Activated CD4-positive, alpha-beta T cell treated with anti-CD3 and anti-CD28 coated beads for 24 hours (primary cell): ENCODE results near the gene C9orf50.
"Not testable (repeated sequence)": the region's sequence is repeated elsewhere in the genome, so short reads cannot be mapped to it uniquely, and the experiment has no call there.

Experiments used
- DNase-seq, 2 donors: peaks; one replicate each; pipeline ENCODE4 v3.0.0-alpha.2; 2020; ENCODE audit warnings: low read depth in 2 of 2

Gene C9orf50, protein sequence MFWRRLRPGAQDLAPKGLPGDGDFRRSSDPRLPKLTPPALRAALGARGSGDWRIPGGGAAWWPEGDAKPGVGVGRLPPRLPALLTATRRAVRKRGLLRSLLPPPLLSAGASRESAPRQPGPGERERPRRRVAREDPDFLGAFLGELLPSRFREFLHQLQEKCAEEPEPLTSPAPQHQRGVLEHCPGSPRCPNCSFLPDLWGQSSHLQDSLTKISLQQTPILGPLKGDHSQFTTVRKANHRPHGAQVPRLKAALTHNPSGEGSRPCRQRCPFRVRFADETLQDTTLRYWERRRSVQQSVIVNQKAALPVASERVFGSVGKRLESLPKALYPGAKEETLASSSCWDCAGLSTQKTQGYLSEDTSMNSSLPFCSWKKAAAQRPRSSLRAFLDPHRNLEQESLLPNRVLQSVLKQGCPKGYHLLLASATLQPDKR

DNA sequence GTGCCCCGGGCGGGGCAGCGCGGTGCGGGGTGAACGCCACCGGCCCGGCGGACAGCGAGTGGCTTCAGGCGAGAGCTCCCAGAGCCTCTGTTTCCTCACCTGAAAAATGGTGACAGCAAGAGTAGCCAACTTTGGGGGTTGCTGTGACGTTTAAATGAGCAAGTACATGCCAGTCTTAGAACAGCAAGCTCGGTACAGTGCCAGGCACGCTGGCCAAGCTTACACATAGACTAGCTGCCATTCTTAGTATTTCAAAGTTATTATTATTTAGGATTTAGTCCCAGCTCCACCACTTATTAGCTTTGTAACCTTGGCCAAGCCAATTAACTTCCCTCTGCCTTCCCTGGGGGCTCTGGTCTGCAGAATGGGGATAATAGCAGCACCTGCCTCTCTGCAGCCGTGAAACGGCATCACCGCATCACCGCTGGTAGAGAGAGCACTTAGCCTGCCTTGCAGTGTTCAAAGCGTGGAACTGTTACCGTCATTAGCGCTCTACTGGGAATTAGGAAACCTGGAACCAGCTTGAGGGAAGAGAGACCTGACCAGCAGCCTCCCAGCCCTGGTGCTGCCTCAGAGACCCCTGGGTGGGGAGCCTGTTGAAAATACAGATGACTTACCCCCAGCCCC, at the start of gene C9orf50:
C9orf50 (minus strand) TSS at position 433 of the 627 bp plus-strand sequence. CDS start 527 bp downstream, outside the sequence.
- DNase-seq: no peak

DNA sequence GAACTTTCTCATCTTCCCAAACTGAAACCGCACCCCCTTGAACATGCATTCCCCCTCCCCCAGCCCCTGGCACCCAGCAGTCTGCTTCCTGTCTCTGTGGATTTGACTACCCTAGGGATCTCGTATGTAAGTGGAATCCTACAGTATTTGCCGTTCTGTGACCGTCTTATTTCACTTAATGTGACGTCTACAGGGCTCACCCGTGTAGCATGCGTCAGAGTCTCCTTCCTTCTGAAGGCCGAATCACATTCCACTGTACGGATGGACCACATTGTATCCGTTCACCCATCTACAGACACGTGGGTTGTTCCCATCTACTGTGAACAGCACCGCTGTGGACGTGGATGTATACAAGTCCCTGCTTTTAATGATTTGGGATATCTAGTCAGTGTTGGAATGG, 49.0 kb upstream of the C9orf50 start:
- no peak for DNase-seq

DNA sequence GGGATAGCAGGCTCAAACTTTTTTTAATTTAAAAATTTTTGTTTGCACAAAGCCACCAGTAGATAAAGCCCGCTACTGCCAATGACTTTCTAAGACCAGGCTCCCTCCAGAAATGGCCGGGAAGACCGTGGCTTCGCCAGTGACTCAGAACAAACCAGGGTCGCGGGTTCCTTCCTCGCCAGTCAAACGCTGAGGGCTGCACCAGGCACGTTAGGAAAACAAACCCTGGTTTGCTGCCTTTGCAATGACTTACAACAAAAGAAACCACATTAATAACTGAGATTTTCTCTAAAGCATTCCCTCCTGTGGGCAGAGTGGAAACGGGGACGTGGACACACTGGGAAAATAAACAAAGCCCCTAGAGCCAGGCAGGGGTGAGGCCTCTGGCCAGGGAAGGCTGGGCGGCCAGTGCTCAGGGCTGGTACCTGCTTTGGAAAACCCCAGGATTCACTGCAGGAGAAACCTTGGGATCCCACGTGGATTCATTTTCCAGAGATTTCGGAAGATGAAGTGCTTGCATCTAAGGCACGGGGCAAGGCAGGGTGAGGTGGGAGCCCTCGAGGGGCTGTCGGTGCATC, 48.3 kb upstream of the C9orf50 start:
- no peak for DNase-seq

DNA sequence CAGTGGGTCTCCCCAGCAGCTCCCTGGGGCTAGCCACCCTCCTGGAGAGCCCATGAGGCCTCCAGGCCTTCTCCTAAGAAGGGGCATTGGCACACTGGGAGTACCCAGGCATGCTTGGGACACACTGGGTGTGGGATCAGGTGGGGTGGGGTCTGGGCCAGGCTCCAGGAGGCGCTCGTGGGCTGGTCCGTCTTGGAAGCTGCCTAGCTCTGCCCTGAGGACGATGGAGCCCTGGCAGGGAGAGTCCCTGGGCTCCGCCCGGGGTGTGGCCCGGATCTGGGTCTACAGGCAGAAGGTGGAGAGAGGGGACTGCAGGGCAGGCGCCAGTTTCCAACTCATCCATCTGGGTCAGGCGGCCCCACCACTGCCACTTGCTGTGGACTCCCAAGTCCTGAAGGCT, 46.9 kb upstream of the C9orf50 start:
- DNase-seq: no peak

DNA sequence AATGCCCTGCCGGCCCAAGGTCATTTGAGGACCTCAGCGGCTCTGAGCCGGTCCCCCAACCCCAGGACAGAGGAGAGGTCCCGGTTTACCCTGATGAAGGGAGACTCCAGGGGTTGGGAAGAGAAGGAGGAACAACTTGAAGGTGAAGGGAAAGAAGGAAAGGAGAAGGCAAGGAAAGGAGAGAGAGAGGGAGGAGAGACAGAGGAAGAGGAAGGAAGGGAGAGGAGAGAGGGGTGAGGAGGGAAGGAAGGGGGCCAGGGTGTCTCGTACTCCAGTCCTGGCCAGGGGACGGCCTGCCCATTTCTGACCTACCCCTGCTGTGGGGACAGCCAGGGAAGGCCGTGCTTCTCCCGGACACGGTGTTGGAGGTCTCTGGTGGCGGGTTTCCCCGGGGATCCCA, 46.5 kb upstream of the C9orf50 start:
- DNase-seq: no peak

DNA sequence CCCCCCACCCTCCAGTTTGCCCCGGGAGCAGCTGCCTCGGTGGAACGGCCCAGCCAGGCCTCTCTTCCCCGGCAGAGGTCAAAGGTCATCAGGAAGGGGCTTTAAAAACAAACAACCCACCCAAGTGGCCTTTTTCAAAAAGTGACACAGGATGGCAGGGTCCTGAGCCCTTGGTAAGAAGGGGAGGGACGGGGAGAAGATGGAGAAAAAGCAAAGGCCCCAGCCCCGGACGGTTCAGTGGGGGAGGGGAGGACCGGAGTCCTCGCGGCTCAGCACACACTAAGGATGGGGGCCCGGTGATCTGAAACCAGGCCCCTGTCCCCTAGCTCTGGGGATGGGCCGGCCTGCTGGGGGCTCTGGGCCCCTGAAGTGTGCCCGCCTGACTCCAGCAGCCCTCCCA, 45.7 kb upstream of the C9orf50 start:
- no peak for DNase-seq

DNA sequence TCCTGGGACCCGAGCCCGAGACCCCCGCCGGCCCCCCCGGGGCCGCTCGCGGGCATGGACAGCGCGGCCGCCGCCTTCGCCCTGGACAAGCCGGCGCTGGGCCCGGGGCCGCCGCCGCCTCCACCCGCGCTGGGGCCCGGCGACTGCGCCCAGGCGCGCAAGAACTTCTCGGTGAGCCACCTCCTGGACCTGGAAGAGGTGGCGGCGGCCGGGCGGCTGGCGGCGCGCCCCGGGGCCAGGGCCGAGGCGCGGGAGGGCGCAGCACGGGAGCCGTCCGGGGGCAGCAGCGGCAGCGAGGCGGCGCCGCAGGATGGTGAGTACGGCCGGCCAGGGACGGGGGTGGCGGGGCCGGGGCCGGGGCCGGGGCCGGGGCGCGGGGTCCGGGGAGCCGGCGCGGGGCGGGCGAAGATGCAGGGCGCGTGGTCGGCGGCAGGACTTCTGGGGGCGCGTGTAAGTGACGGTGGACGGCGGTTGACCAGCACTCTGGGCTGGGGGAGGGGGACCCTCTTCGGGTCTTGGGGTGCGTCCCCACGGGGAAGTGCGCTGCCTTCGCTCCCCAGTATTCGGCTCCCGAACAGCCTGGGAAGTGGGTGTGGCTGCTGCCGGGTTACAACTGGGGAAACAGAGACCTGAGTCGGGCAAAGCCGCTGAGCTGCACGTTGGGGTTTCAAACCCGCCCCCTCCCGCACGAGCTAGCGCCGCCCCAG, 45.1 kb upstream of the C9orf50 start:
- DNase-seq: no peak

DNA sequence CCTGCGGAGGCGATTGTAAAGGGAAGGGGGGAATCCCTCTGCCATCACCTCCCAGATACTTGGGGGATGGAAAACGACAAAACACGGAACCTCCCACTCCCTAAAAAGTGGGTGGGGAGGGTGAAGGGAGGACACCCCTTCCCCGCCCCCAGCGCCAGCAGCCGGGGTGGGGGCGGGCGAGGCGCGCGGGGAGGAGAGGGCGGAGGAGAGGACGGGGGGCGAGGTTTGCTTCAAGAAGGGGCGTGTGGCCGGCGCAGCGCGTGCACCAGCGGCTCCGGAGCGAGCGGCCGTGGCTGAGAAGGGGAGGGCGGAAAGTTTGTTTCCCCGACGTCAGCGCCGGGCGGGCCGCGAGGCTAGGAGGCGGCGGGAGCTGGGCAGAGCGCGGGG, 44.5 kb upstream of the C9orf50 start, which contains the start of gene PRRX2:
PRRX2 (plus strand) TSS at position 259 of the 387 bp plus-strand sequence. CDS start 221 bp downstream, outside the sequence.
- peak in 1 of 2 donors; percentile 37 for DNase-seq

DNA sequence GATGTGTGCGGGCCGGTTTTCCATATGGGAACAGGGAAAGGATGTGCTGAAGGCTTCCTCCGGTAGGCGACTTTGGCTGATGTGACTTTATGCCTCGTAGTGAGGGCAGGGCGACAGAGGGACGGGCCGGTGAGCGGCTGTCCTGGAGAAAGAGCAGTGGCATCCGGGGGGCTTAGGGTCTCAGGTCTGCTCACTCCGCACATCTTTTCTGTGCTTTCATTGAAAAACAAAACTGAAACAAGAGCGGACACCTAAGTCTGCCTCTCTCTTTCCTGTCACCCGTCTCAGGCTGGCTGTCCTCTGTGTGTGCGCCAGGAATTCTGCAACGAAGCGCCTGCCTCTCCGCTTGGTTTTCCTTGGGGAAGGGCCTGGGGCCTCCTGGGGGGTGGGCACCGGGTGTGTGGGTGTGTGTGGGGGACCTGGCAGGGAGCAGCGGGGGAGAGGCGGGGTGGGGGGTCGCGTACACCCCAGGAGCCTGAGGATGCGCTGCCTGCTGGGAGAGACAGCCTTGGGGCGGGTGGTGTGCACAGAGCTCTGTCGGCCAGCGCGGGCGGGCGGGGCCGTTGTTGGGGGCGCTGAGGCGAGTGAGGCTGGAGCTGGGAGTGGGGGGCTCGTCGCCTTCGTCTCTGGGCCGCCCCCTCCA, 44.0 kb upstream of the C9orf50 start:
- no peak for DNase-seq

DNA sequence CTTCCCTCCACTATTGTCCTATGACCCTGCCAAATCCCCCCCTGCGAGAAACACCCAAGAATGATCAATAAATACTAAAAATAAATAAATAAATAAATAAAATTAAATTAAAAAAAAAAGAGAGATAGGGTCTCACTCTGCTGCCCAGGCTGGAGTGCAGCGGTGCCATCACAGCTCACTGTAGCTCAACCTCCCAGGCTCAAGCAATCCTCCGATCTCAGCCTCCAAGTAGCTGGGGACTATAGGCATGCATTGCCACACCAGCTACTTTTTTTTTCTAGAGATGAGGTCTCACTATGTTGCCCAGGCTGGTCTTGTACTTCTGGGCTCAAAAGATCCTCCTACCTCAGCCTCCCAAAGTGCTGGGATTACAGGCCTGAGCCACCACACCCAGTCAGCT, 41.3 kb upstream of the C9orf50 start:
- DNase-seq: not testable (repeated sequence)

DNA sequence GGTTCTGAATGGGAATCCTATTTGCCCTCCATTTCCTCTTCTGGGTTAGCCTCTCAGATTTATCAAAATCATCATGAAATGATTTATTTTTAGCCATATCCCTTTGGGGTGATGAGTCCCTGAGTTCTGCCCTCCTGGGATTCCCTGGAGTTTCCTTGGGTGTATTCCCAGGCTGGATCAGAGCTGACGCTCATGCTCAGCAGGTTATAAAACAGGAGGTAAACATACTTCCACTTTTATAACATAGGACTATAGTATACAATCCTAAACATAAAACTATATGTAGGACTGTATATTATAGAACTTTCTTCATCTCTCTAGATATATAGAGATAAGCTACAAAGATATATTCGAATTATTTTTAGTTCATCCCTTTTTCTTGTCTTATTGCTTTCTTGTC, 40.1 kb upstream of the C9orf50 start:
- no peak for DNase-seq

DNA sequence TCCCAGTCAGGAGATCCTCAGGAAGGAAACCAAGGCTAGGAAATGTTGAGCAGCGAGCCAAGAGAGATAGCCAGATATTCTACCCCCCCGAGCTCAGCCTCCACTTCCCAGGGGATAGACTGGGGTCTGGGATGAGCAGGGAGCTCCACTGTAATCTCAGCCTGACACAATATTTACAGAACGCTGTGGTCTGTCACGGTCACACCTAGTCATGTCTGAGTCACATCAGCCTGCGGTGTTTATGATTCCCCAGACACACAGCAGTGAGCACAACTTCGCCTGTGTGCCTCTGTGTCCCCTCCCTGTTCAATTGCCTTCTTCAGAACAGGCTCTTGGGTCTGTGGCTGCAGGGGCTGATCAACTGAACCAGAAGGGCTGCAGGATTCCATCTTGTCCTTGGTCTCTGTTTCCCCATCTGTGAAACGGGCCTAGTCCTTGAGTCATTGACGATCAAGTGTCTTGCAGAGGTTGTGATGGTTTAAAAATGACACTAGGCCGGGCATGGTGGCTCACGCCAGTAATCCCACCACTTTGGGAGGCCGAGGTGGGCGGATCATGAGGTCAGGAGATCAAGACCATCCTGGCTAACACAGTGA, 36.0 kb upstream of the C9orf50 start:
- no peak for DNase-seq

DNA sequence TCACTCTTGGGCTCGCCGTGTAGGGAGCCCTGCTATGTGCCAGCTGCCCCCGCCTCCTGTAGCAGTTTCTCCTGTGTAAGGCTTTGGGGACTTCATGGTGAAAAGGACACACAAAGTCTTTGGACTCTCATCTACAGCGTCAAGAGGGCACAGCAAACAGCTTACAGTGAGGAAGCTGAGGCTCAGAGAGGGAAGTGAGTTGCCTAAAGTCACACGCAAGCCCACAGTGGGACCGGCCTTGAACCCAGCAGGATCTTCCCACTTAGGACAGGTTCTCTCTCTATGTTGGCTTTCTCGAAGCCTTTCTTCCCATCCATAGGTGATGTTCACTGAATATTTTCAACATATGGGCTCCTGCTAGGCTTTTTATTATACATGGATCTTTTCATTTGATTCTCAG, 34.8 kb upstream of the C9orf50 start:
- DNase-seq: no peak

DNA sequence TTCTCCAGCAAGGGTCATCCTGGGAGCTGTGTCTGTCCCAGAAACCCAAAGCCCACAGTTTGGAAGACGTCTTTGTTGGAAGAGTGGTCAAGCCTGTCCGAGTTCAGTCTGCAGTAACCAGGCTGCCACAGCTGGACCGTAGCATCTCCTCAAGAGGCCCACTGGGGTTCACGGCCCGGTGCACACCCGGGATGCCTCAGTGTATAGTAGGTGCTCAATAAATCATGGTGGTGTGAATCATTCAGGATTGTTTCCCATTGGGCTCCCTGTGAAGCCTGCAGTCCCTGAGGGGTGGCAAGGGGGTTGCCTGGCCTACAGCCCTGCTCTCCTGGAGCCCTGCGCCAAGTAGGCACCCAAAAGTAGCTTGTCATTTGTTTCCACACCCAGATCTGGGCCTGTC, 34.3 kb upstream of the C9orf50 start:
- no peak for DNase-seq

DNA sequence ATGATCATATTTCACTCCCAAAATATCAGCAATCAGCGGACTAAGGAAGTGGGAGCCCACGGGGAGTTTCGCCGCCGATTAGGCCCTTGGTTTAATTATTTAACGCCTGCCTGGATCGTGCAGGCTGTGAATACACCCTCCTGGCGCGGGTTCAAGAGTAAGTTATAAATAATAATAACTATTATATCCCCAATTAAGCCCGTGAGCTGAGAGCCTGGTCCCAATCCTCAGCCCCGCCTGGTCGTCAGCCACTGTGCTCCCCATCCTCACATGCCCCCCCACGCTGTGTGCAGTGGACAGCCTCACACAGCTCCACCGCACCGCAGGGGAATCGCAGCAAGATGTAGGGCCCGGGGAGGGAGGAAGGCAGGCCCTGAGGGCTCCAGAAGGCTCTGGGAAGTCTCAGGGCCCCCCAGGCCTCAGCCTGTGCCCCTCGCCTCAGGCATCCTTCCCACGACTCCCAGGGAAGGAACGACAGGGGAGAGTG, 33.7 kb upstream of the C9orf50 start:
- DNase-seq: no peak

DNA sequence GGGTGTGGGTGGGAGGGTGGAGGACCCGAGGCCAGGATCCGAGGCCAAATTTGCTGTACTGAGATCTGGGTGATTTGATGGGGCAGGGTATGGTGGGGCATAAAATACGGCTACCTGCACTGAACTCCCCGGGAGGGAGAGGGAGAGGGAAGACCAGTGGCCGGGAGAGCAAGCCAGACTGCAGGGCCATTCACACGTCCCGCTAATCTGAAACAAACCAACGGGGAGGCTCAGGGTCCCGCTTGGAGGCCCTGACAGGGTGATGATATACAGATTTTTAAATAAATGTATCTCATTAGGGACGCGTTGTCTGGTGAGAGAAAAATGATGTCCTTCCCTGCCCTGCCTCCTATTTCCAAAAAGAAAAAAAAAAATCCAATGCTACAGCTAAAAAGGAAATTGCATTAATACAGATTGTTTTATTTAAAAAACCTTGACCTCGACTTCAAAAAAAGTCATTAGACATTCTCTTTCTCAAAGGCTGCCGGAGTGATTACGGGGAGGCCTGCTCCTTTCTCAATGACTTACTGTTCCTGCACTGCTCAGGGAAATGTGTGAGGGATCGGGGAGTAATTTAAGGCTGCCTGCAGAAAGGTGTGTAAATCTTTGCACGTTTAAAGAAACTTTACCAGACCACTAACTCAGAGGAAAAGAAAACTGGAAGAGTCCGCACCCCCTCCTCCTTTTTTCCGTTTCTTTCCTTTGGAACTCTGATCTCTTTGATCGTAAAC, 33.1 kb upstream of the C9orf50 start:
- no peak for DNase-seq

DNA sequence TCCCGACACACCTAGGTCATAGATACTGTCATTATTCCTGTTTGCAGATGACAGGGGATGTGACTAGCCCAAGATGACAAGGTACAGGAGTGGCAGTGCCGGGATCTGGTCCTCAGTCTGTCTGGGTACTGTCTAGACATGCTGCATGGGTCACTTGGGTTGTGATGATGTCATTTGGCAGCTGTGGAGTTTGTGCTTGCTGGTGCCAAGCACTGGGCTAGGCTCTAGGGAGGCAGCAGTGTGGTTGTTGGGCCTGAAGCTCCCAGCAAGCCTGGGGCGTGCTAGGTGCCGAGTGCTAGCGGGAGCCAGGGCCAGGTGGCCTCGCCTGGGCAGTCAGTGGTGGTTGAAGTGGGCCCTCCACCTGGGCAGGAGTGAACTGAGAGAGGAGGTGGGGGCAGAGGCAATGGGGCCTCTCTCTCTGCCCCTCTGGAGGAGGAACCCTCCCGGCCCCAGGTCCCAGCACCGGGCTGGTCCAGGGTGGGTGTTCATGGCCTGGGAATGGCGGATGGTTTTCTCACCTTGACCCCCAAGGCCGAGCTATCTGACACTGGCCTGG, 29.9 kb upstream of the C9orf50 start:
- no peak for DNase-seq

DNA sequence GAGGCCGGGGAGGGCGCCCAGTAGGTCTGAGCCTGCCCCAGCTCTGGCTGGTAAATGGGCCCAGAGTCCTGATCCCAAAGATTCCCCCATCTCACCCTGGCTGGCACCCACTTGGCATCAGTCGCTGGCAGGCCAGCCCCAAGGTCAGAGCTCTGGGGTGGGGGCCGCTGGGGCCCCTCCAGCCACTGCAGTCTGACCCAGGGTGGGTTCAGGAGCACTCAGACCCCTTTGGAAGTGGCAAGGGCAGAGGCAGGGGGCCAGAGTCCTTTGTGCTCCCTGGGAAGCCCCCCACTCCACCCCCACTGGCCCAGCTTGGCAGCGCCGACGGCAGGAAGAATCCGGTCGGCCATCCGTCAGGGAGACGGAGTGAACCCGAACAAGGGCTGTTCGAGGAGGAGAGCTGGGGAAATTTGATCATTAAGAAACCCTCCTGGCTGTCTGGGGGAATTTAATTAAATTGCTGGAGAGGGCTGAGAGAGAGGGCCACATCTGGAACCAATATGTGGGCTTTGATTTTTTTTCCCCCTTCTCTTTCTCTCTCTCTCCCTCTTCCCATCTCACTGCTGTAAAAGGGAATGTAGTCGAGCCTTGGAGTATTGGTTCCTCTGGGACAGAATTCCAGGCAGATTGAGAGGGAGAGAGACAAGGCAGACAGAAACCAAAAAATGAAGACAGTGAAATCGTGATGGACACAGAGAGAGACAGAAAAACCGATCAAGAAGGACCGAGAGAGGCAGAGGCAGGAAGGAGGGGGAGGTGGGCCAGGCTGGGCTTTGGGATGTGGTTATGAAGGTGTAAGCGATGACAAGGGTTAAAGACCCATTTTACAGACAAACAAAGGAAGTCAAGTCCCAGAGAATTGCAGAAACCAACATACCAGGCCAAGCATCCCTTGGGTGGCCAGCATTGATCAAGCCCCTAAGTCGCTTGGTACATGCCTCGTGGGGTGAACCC, 29.1 kb upstream of the C9orf50 start:
- no peak for DNase-seq

DNA sequence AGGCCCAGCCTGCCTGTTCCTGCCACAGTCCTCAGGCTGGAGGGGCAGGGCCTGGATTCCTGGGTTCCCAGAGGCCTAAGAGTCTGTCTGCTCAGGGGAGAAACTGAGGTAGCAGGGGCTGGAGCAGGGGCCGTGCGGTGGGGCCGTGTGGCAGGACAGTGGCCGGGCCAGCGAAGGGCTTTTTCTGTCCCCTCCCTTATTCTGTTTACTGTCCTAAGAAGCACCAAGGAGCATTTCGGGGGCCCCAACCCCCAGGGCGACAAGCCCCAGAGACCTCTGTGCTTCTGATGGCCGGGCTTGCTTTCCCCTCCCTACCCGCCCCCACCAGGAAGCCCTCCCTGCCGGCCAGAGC, 27.8 kb upstream of the C9orf50 start:
- DNase-seq: no peak
